Heart left ventricle (tissue), 13 donors: ENCODE results near the gene BACH2.

Experiments
- CTCF ChIP-seq, 12 donors: fragments of 200-600 bp; sonication (generic) in 4 of 12; IDR thresholded peaks; one replicate each; pipeline versions ENCODE4 v1.5.0 to v1.8.0; 2018 to 2022; ENCODE audit warnings: antibody characterized with exemption in 12 of 12, mild to moderate bottlenecking in 5 of 12
- POLR2A ChIP-seq, 2 donors: fragments of 450-650 bp; IDR thresholded peaks; one replicate each; pipeline ENCODE4 v1.6.1; 2017; ENCODE audit warnings: antibody characterized with exemption in 2 of 2, mild to moderate bottlenecking in 2 of 2, moderate library complexity in 2 of 2
- donor health status: ischemic (EF 13 %, LVEDD 7.1; RV severe dilation, severe dysfunction).
- donor health status: DM: no; HTN: yes; CAD: no.
- donor health status: DM: no; HTN: no; CAD: no.
- donor health status: ischemic (EF 25% LVEDD 6.9; RV normal size, moderate dysfunction).
- donor health status: ischemic (EF 25% LVEDD 5.7; RV mildly dilated, moderate dysfunction).
- donor health status: ischemic (EF 35%, LVEDD 5.7; RV mildly dilated, moderate dysfunction).
- donor health status: nonischemic (EF 11% LVEDD 7.7; RV severe dilation, severe dysfunction).
- donor health status: DM: yes; HTN: yes; CAD: no.
- donor health status: PGD.
- donor health status: ischemic (EF 29% LVEDD 5.4; RV normal size, mild dysfunction).
- donor health status: nonischemic (EF 23%, LVEDD 6.1; RV moderate dilation, normal function).

- no peak for TF ChIP-seq CTCF (IDR thresholded peaks at IDR 0.05)
- TF ChIP-seq POLR2A (IDR thresholded peaks at IDR 0.05) = no peak
These were observed 81.7 kb downstream of the BACH2 start for GRCh38 chr6:90214966-90215365.
